Gastrocnemius medialis (tissue), 4 donors: ENCODE measurements around the gene RAI1. TPM values are rescaled to one million over a fixed set of nuclear protein-coding genes. Genes with fewer than 3 reads are reported as not detected.

Experiments
- ATAC-seq, 2 donors: fragments of 150-250 bp; one replicate each; pipeline ENCODE4 v1.9.1; 2016
- DNase-seq, 2 donors: peaks; one replicate each; pipeline ENCODE4 v3.0.0-alpha.2; 2019
- H3K27ac ChIP-seq, 4 donors: fragments of 200-600 bp; sonication (generic); 1 replicate in 1 of 4; 2 replicates in 3 of 4; pipeline ENCODE4 v1.5.1; 2016 to 2018; ENCODE audit warnings: mild to moderate bottlenecking in 2 of 4, moderate library complexity in 1 of 4
- H3K27me3 ChIP-seq, 3 donors: fragments of 200-600 bp; sonication (generic) in 2 of 3; 1 replicate in 1 of 3; 2 replicates in 2 of 3; pipeline versions ENCODE4 v1.5.1 to v1.6.0; 2016 to 2019; ENCODE audit warnings: mild to moderate bottlenecking in 1 of 3, moderate library complexity in 1 of 3
- H3K36me3 ChIP-seq, 2 donors: fragments of 200-600 bp; sonication (generic) in 1 of 2; one replicate each; pipeline ENCODE4 v1.5.1; 2017 to 2018
- H3K4me1 ChIP-seq, 2 donors: fragments of 200-600 bp; sonication (generic) in 1 of 2; one replicate each; pipeline ENCODE4 v1.5.1; 2016 to 2017; ENCODE audit warnings: mild to moderate bottlenecking in 2 of 2
- H3K4me3 ChIP-seq, 4 donors: fragments of 200-600 bp; sonication (generic) in 3 of 4; 1 replicate in 1 of 4; 2 replicates in 3 of 4; pipeline ENCODE4 v1.5.1; 2016 to 2019; ENCODE audit warnings: mild to moderate bottlenecking in 2 of 4
- H3K9me3 ChIP-seq, 3 donors: fragments of 200-600 bp; sonication (generic) in 2 of 3; 1 replicate in 1 of 3; 2 replicates in 2 of 3; pipeline ENCODE4 v1.5.1; 2016 to 2019
- POLR2A ChIP-seq, 2 donors: fragments of 450-650 bp; IDR thresholded peaks; one replicate each; pipeline ENCODE4 v1.6.1; 2017; ENCODE audit warnings: antibody characterized with exemption in 2 of 2, mild to moderate bottlenecking in 2 of 2, moderate library complexity in 2 of 2
- in situ Hi-C, 4 donors: fragments of 200-750 bp; cut with MboI; loops; one replicate each; pipeline versions ENCODE4 v1.15.0 to v1.8.0; 2017; ENCODE audit warnings: low sequenced_read_pairs in 4 of 4
- intact Hi-C: fragments of 100-400 bp; cut with DNase I; formaldehyde crosslinking; loops from one replicate; pipeline ENCODE4 v1.15.1; 2023; ENCODE audit warnings: low total_unique reads
- total RNA-seq, 4 donors: library from RNA; depleted of rRNA; stranded (reverse); fragments of >200 nt; gene quantifications; one replicate each; pipeline versions ENCODE4 v1.1.0 to v1.2.3, GENCODE V29; 2016
- TF ChIP-seq, protein P1 (sequence below), 5 experiments: fragments of 450-650 bp in 3 of 5; fragments of 200-600 bp in 2 of 5; sonication (generic) in 2 of 5; IDR thresholded peaks in 4 of 5; conservative IDR thresholded peaks in 1 of 5; 1 replicate in 4 of 5; 2 replicates in 1 of 5; pipeline ENCODE4 v1.5.1; 2016 to 2019; ENCODE audit warnings: antibody characterized with exemption in 5 of 5, mild to moderate bottlenecking in 3 of 5, moderate library complexity in 3 of 5

RAI1 gene
- total RNA-seq, 4 donors from 2014 or later: 2.1 to 6.7 (median 4.3) TPM

GRCh38 chr17:17758941-17759563, 77.8 kb downstream of the RAI1 start:
- Histone ChIP-seq H3K9me3 (no peaks in the 10 kb centered on the region), H3K27ac (no peak overlapping the region), H3K36me3 (no peaks in the 10 kb centered on the region), H3K27me3 (no peaks in the 10 kb centered on the region), H3K4me3 (no peak overlapping the region), H3K4me1 (peaks cover 14 to 19% of the 10 kb centered on the region in 2 donors)
- no peak for TF ChIP-seq POLR2A (IDR thresholded peaks at IDR 0.05)
- TF ChIP-seq, protein P1, sequence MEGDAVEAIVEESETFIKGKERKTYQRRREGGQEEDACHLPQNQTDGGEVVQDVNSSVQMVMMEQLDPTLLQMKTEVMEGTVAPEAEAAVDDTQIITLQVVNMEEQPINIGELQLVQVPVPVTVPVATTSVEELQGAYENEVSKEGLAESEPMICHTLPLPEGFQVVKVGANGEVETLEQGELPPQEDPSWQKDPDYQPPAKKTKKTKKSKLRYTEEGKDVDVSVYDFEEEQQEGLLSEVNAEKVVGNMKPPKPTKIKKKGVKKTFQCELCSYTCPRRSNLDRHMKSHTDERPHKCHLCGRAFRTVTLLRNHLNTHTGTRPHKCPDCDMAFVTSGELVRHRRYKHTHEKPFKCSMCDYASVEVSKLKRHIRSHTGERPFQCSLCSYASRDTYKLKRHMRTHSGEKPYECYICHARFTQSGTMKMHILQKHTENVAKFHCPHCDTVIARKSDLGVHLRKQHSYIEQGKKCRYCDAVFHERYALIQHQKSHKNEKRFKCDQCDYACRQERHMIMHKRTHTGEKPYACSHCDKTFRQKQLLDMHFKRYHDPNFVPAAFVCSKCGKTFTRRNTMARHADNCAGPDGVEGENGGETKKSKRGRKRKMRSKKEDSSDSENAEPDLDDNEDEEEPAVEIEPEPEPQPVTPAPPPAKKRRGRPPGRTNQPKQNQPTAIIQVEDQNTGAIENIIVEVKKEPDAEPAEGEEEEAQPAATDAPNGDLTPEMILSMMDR (IDR thresholded peaks at IDR 0.05 in 4 of 5, conservative IDR thresholded peaks at IDR 0.05 in 1 of 5): no peak
- ATAC-seq (no peak), DNase-seq (no peak)
- intact Hi-C loops: no loop called here
- in situ Hi-C loops: no loop called here

DNA sequence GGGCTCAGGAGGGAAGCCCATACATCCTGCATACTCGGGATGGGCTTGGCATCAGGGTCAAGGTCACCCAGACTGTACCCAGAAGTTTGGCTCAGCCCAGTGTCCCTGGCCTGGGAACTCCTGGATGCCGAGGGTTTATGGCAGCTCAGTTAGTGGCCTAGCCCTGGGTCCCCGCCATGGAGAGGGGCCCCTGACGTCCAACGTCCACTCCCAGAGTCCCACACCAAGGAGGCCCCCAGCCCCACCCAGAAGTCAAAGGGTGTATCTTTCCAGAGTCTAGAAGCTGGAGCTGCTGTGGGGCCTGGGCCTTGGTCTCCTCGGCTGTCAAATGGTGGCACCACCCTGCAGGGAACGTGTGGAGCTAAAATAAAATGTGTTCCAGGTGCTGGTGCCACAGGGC, 79.1 kb downstream of the RAI1 start:
- TF ChIP-seq, protein P1 (IDR thresholded peaks at IDR 0.05 in 4 of 5, conservative IDR thresholded peaks at IDR 0.05 in 1 of 5): no peak
- TF ChIP-seq POLR2A (IDR thresholded peaks at IDR 0.05): no peak
- DNase-seq (no peak), ATAC-seq (no peak)
- Histone ChIP-seq H3K9me3 (no peaks in the 10 kb centered on the region), H3K4me1 (peaks cover 14 to 15% of the 10 kb centered on the region in 2 donors), H3K36me3 (no peaks in the 10 kb centered on the region), H3K27me3 (no peaks in the 10 kb centered on the region), H3K4me3 (no peak overlapping the region), H3K27ac (no peak overlapping the region)
- intact Hi-C loops: no loop called here
- in situ Hi-C loops: no loop called here

DNA sequence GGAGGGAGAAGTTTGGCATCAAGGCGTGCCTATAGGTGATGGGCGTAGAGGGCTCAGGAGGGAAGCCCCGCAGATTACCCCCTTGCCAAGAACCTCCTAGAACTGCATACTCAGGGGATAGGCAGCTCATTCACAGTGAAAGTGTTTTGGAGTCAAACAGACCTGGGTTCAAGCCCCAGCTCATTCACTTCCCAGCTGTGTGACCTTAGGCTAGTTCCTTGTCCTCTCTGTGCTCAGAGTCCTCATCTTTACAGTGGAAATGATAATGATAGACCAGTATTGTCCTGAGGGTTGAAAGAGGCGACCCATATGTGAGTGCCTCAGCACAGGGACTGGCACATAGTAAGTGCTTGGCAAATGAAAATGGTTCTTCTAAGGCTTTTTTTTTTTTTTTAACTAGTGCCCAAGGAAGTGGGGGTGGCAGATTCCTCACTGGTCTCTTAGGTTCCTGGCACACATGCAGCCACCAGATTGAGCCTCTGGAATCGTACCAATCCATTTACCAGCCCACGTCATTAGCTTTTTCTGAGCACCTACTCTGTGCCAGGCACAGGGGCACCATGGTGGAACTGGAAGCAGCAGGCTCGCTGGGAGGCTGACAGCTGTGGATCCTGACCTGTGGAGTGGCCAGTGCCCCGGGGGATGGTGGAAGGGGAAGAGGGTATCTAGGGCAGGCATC, 79.8 kb downstream of the RAI1 start:
- in situ Hi-C loops (no loop called here), intact Hi-C loops (no loop called here)
- TF ChIP-seq, protein P1 (IDR thresholded peaks at IDR 0.05 in 4 of 5, conservative IDR thresholded peaks at IDR 0.05 in 1 of 5): no peak
- DNase-seq (no peak), ATAC-seq (no peak)
- H3K27ac ChIP-seq: no peak overlapping the region
- no peak overlapping the region for H3K4me3 ChIP-seq
- H3K36me3 ChIP-seq: no peaks in the 10 kb centered on the region
- no peaks in the 10 kb centered on the region for H3K27me3 ChIP-seq
- H3K9me3 ChIP-seq: no peaks in the 10 kb centered on the region
- H3K4me1 ChIP-seq: peaks cover 14 to 15% of the 10 kb centered on the region in 2 donors

- H3K27me3 ChIP-seq: no peaks in the 10 kb centered on the region
- no peak overlapping the region for H3K4me3 ChIP-seq
- in situ Hi-C loops (no loop called here), intact Hi-C loops (no loop called here)
- no peak for DNase-seq
- H3K9me3 ChIP-seq: no peaks in the 10 kb centered on the region
- ATAC-seq: no peak
- H3K4me1 ChIP-seq: peaks cover 14 to 15% of the 10 kb centered on the region in 2 donors
- no peaks in the 10 kb centered on the region for H3K36me3 ChIP-seq
- no peak overlapping the region for H3K27ac ChIP-seq
- TF ChIP-seq, protein P1 (IDR thresholded peaks at IDR 0.05 in 4 of 5, conservative IDR thresholded peaks at IDR 0.05 in 1 of 5): no peak
- no peak for TF ChIP-seq POLR2A (IDR thresholded peaks at IDR 0.05)
Measured at GRCh38 chr17:17761894-17762743, 80.9 kb downstream of the RAI1 start.
